Stromal cell of bone marrow (primary cell): ENCODE results near the gene SYNJ1.
"Not testable (repeated sequence)": the region's sequence is repeated elsewhere in the genome, so short reads cannot be mapped to it uniquely, and the experiment has no call there.

Experiments
- DNase-seq: peaks from one replicate; pipeline ENCODE4 v3.0.0-alpha.2; 2012; ENCODE audit warnings: low read depth

The SYNJ1 gene

GRCh38 chr21:32736083-32736482 is 8.3 kb upstream of the SYNJ1 start:
- DNase-seq, result not testable (repeated sequence)

DNA sequence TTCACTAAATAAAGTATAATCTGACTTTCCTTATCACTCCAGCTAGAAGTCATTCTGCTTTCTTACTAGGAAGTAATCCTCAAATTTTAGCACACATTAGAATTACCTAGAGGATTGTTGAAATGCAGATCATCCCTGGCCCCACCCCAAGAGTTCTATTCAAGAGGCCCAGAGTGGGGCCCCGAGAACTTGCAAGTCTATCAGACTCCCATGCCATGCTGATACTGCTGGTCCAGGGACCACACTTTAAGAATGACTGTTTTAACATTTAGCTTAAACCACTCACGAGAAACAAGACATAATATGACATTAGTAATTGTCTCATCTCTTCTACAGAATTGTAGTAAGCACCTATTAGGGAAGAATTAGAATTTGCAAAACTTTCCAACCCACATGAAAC is 7.7 kb upstream of the SYNJ1 start:
- no peak for DNase-seq

GRCh38 chr21:32733990-32734613 is 6.3 kb upstream of the SYNJ1 start:
- no peak for DNase-seq

GRCh38 chr21:32733356-32733755 is 5.5 kb upstream of the SYNJ1 start:
- no peak for DNase-seq

DNA sequence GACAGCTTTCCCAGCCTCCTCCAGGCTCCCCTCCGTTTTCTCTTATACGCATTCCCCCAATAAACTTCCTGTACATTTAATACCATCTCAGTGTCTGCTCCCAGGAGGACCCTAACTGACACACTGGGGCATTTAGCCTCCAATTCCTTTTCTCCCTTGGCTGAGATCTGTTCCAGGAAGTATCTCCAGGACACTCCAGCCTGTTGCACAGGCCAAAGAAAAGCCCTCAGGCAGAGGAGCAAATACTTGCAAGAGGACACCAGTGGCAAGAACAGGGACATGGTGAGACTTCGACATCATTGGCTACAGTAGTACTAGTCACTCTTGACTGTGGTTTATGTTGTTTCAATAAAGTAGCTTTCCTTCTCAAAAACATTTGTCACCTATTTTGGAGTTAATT is 4.7 kb upstream of the SYNJ1 start:
- no peak for DNase-seq

DNA sequence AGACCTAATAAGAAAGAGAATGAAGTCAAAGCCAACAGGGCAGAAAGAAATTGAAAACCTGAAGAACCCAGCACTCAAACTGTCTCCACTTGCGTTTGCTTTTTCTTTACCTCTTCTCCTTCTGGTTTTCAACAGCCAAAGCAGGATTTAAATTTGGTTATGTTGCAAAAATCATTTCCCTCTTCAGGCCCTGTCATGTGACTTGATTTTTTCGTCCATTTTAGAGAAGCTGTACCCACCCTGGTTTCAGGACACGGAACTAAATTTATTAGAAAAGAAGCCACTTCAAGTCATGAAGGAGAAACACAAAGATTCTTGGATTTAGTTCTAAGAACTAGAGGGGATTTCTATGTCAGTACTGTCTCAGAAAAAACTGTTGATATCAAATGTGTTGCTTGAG is 1.0 kb upstream of the SYNJ1 start:
- no peak for DNase-seq

- DNase-seq, result no peak
These were observed 635 bp upstream of the SYNJ1 start for GRCh38 chr21:32728456-32728839.

GRCh38 chr21:32726839-32727686 is 750 bp downstream of the SYNJ1 start:
- no peak for DNase-seq

GRCh38 chr21:32719085-32719484 is 8.7 kb downstream of the SYNJ1 start:
- DNase-seq, result no peak

DNA sequence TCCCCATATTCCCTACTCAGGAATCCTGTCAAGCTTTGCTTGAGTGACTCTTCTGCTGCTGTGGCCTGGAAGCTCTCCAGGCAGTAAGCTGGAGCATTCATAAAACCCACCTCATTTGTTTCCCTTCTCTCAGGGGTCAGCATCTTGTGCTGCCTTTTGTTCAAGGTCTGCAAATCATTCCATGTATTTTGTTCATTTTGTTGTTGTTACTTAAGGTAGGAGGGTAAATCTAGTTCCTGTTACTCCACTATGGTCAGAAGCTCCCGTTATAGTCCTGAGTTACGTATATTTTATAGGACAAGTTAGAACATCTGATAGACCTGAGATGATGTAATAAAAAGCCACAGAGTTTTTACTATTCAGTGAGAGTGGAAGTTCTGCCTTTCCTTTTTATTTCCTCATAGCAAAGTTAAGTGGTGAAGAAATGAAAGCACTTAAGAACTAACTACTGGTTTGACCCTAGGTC is 9.9 kb downstream of the SYNJ1 start:
- no peak for DNase-seq

DNA sequence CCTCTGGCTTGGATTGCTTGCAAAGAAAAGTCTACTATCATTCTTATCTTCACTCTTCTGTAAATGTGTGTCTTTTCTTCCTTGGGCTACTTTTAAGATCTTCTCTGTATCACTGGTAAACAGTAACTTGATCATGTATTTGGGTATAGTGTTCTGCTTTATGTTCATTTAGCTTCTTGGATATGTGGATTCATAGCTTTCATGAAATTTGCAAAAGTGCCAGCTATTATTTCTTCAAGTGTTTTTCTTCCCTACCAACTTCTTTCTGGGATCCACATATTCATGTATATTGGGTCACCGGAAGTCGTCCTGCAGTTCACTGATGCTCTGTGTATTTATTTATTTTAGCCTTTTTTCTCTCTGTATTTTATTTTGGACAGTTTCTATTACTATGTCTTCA is 11.3 kb downstream of the SYNJ1 start:
- no peak for DNase-seq

- DNase-seq, result no peak
These were observed 14.1 kb downstream of the SYNJ1 start for GRCh38 chr21:32713726-32714125.

DNA sequence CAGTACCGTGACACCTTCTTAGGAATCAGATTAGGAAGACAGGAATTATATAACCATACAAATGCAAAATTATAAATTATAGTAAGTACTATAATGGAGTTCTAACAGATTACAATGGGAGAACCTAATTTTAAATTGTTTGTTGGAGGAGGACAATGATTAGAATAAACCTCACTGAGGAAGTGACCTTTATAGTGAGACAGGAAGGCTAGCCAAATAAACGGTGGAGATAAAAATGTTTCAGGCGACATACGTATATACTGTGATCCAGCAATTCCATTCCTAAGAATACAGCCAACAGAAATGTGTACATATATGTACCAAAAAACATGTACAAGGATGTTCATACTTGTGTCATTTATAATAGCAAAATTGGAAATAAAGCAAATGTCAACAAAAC is 15.2 kb downstream of the SYNJ1 start:
- DNase-seq, result no peak

DNA sequence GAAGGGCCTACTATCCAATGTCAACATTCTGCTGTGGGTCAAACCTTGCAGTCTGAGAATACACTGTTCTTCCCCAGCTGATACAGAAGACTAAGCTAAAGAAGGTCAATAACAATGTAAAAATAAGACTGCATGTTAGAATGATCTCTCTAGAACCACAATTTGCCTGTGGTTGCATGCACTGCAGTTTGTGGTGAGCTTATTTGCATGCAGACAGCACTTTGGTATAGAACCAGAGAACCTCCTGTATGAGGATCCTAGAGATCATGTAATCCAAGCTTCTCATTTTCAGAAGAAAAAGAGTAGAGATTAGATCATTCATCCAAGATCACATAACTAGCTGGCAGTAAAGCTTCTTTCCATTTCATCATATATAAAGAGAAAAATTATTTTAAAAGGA is 15.8 kb downstream of the SYNJ1 start:
- DNase-seq, result no peak

DNA sequence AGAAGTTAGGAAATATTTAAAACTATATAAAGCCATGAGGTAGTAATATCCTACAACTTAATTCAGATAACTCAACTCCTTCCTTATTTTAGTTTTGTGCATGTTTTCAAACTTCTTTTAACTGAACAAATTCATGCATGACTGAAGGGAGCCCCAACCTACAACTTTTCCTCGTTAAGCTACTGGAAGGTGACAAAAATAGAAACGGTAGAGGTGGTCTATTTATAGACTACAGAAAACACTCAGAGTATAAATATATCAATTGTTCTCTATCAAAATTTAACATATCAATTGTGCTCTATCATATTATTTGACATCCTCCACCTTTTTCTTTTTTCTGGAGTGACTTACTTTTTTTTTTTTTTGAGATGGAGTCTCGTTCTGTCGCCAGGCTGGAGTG is 16.8 kb downstream of the SYNJ1 start:
- no peak for DNase-seq

- no peak for DNase-seq
These were observed 17.6 kb downstream of the SYNJ1 start for GRCh38 chr21:32710069-32710784.

DNA sequence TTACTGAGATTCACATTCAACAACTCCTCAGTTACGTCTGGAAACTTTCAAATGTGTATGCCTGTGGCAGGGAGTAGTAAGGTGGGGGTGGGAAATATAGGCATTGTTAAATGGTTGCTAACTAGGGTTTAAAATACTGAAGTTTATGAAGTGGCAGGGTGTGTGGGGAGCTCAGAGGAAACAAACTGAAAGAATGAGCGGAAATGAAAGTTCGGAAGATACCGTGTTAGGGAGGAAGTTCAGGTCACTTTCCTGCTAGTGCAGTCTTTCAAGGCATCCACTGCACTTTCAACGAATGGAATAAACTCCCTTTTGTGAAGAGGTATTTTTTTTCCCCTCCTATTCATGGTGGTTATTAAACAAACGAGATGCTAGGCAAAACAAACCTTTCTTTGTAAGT is 19.7 kb downstream of the SYNJ1 start:
- no peak for DNase-seq

- no peak for DNase-seq
These were observed 21.9 kb downstream of the SYNJ1 start for GRCh38 chr21:32705901-32706300.

GRCh38 chr21:32705139-32705538 is 22.7 kb downstream of the SYNJ1 start:
- no peak for DNase-seq

GRCh38 chr21:32702702-32703101 is 25.1 kb downstream of the SYNJ1 start:
- no peak for DNase-seq

DNA sequence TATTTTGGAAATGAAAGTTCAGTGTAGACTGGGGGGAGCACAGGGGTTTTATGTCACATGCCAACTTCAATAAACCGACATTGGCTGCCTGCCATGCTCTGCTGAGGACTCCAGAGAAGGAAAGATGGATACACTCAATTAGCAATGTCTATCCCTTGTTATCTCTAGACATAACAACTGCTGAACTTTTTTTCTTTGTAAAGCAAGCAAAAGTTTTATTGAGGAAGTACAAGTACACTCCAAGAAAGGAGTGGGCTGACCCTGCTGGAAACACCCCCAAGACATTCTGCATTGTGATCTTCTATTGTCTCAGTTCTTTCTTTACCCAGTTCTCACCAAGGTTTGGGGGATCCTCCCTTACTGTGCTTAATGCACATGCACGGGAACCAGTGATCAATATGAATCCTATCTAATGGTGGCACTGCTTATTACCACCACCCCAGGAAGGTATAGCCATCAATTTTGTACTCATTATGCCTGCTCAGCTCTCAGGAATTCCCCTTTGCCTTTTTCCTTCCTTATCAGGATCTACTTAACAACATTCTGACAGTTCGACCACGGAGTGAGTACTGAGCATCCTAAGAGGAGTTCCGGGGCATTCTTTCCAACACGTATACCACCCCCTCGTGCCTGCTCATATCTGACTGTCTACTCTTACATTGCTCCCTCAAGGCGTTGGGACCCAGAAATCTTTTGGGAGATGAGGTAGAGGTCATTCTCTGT is 28.7 kb downstream of the SYNJ1 start:
- DNase-seq, result no peak

GRCh38 chr21:32698286-32698685 is 29.5 kb downstream of the SYNJ1 start:
- no peak for DNase-seq
